Stimulated activated CD4-positive, alpha-beta T cell treated with anti-CD3 and anti-CD28 coated beads, Interleukin-4, amount 100 ng/mL, for 48 hours (primary cell): ENCODE measurements around the gene NKX3-2.
A peak's percentile ranks its signal among the peaks of the same experiment; 100 is the strongest.

Experiments
- DNase-seq, 2 donors: peaks; one replicate each; pipeline ENCODE4 v3.0.0-alpha.2; 2020; ENCODE audit warnings: low read depth in 2 of 2

Gene NKX3-2

DNA sequence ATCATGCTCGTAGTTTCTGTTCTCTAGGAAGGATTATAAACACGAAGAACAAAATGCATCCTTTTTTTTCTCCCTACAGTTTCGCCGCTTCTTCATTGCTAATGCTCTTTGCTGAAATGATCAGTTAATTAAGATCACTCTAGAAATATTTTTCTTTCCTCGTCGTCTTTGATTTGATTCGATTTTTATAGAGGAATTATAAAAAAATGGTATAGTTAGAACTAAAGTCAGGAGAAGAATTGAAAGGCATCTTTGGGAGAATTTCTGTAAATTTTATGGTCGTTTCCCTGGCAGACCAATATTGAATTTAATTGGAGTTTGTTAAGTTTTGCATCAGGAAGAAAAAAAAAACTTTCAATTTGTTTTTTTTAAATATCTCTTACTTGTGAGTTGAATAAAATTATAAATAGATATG, 1.1 kb upstream of the NKX3-2 start:
- DNase-seq = no peak

DNA sequence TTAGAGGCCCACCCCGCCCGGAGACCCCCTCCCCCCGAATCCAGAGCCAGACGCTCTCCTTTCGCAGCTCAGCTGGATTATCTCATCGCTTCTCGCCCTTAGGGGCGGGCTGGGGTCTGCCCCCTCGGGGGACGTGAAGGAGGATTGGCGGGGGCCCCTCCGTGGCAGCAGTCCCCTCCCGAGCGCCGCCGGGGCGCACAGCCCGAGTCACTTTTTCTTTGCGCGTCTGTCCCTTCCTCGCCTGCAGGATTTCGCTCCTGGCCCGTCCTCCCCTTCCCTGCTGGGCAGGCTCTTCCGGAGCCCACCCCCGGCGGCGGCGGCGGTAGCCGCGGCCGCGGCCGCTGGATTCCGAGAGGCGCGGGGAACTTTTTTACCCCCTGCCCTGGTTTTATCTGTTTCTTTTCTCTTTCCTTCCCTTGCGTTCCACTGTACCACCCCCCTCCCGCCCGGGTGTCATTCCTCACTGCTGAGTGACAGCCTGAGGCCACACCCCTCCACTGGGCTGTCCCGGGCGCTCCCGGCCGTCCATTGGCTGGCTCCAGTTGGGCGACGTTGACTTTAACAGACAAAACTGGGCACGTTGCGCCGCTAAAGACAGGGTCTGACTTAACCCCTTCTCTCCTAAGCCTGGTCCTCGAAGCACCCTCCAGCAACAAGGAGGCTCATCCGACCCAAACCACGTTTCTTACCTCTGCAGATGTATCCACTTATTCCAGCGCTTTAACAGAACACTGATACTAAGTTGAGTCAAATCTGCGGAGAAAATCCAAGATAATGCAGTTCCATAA, 492 bp upstream of the NKX3-2 start:
- peak; percentile 50 to 59 for DNase-seq

DNA sequence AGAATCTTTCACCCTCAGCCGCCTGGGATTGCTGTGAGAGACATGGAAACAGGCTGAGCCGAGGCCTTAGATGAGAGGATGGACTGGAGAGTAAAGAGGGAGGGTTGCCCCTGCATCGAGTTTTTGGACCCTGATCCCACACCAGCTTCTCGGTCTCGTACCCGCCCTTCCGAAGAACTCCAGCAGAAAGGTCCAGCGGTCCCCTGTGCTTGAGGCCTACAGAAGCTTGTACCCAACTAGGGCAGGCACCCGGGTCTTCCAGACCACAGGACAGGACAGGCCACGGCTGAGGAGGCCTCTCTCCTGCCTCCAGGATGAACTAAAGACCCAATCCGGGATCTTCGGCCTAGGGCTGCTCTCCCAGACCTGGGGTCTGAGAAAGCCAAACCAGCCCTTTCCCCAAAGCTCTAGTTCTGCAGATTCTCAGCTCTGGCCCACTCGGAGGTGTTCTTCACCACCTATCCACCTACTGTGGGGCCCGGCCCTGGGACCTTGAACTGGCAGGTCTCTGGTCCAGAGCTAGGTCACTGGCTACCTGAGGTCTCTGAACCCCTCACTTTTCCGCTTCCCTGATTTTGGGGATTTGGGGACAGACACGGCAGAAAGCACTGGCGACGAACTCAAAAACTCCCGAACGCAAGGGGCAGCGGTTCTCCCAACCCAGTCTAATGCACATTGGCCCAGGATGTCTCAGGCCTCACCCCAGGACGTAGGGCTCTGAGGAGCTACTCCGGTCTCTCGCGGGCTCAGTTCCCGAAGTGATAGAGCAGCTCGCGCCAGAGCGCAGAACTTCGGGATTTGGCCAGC, 1.1 kb downstream of the NKX3-2 start:
- DNase-seq = no peak

GRCh38 chr4:13542577-13543031, 1.7 kb downstream of the NKX3-2 start:
- no peak for DNase-seq

DNA sequence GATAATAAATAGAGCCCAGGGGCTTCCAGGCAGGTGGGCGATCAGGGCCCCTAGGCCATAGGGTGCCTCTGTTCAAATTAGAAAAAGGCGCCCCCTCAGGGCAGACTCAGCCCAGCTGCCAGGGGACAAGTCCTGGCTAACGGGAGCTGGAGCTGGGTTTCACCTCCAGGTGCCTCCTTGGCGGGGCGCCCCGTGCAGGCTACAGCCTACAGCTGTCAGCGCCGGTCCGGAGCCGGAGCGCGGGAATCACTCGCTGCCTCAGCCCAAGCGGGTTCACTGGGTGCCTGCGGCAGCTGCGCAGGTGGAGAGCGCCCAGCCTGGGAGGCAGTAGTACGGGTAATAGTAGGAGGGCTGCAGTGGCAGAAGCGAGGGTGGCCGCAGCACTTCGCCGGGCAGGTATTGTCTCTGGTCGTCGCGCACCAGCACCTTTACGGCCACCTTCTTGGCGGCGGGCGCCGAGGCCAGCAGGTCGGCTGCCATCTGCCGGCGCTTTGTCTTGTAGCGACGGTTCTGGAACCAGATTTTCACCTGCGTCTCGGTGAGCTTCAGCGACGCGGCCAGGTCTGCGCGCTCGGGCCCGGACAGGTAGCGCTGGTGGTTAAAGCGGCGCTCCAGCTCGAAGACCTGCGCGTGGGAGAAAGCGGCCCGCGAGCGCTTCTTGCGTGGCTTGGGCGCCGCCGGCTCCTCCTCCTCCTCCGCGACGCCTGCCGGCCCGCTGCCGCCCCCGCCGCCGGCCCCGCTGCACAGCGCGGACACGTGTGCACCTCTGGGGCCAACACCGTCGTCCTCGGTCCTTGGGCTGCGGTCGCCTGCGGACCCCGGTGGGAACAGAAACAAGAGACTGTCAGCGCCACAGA, 2.4 kb downstream of the NKX3-2 start:
- DNase-seq = no peak

DNA sequence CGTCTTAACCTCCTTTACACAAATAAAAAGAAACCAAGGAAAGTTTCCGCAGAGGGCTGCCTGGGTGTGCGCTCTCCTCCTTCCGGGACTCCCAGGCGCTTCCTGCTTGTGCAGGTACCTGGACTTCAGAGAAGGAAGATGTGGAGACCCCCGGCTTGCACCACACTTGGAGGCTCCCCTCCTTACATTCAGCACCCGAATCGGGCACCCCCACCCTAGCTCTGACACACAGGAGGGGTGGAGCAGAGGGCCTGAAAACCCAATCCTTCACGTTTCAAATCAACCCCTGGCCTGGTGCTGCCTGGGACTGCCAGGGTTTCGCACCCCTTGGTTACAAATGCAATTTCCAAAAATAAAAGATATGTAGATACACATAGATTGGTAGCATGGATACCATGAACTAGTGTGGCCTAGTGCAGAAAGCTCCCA, 3.1 kb downstream of the NKX3-2 start:
- DNase-seq = no peak

- DNase-seq = no peak
Measured at GRCh38 chr4:13540446-13541175, 3.7 kb downstream of the NKX3-2 start.

- DNase-seq = no peak
Measured at GRCh38 chr4:13539619-13540445, 4.5 kb downstream of the NKX3-2 start.

DNA sequence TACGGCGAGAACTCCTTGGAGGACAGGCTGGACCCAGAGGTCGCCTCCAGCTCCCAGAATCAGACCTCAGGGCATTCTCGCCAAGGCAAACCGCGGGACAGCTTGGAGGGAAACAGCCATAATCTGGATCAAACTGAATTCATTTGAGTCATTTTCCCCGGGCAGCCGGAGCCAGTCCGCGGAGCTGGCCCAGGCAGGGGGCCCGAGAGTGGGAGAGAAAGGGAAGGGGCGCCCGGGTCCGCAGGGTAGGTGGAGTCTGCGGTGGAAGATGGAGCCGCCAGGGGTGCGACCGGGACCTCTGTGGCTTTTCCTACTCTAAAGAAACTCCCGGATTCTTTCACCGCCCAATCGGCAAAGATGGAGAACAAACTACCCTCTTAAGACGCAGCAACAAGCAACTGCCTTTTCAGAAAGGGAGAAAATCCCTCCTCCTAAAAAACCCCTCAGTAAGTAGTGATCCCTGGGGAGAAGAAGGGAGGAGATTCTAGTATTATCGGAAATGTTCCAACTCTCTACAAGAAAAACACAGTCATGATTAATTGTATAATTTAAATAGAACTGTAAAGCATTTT, 5.2 kb downstream of the NKX3-2 start:
- DNase-seq = no peak

DNA sequence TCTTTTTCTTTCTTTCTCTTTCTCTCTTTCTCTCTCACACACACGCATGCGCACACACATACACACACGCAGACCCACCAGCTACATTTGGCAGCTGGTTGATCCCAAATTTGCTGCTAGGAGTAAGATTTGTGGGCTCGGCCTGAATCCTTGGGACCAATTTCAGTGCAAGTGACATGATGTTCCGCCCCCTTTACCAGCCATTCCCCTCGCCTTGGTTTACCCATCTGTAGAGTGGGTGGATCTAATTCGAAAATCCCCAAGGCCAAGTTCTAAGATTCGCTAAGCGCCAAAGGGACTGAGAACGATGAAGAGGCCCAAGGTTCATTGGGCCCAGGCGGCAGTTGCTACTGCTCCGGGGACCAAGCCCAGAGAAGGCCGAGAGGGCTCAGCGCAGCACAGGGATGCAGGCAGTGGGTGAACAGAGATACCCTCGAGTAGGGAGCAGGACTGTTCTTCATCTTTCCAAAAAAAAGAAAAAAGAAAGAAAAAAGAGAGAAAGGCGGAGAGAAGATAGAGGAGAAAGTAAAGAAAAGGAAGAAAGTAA, 5.8 kb downstream of the NKX3-2 start:
- DNase-seq = no peak

DNA sequence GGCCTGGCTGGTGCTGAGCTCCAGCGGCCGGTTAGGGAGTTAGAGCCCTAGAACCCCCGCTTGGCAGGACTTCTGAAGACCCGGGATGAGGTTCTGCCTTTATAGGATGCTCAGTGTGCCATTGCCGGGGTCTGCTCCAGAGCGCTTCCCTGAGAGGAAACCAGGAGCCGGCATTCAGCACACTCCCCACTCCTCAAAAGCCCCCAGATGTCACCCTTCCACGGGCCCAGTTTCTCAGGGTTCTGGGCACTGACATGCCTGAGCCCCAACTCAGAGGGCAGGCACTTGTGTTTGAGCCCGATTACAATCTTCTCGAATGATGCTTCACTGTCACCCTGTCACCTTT, 6.5 kb downstream of the NKX3-2 start:
- DNase-seq = no peak

GRCh38 chr4:13537011-13537831, 7.1 kb downstream of the NKX3-2 start:
- no peak for DNase-seq

- no peak for DNase-seq
Measured at GRCh38 chr4:13536607-13537006, 7.7 kb downstream of the NKX3-2 start.

DNA sequence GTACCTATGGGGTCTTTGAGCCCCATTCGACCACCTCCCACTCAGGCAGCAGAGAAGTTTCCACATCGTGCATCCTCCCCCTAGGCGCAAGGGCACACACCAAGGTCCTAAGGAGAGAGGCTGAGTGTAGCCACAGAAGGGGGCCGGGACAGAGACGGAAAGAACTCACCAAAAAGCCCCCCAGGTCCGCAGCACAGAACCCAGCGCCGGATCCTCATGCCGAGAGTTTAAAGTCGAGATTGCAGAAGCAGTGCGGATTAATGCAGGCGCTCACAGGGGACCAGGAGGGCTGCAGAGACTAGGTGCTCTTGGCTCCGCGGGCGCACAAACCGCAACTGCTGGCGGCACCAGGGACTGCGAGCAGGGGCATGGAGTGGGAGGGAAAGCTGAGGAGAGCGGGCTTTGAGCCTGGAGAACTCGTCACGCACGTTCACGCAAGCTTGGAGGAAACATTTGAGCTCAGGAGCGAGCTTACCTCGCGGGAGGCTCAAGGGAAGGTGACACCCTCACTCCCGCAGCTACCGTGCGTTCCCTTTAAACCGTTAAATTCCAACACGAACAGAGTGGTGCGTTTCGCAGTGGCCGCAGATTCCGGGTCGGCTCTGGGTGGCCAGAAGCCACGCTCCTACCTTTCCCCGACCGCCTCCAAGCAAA, 8.5 kb downstream of the NKX3-2 start:
- DNase-seq = no peak

DNA sequence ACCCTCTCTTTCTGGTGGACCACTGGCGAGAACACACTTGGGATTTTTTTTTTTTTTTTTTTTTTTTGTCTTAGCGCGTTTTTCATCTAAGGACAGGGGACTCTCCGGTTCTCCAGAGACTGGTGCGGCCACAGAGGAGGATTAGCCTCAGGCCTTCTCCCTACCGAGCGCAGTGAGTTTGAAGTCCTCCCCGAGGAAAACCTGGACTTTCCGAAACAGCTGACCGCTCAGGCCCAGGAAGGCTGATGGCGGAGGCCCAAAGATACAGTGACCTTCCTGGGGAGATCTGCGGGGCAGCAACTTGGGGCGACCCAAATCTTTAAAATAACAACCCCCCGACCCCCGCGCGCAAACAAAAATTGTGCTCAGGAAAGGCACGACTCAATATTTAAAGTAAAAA, 9.2 kb downstream of the NKX3-2 start:
- no peak for DNase-seq

- DNase-seq = no peak
Measured at GRCh38 chr4:13534344-13535063, 9.8 kb downstream of the NKX3-2 start.

GRCh38 chr4:13533670-13534343, 10.5 kb downstream of the NKX3-2 start:
- DNase-seq = no peak
